GM06990 (cell line): ENCODE measurements around the gene PPP1R37.

Experiments
- DNase-seq: peaks from one replicate; pipeline ENCODE4 v3.0.0-alpha.2; 2011; ENCODE audit not compliant: insufficient read length; ENCODE audit errors: extremely low read depth
- H3K27me3 ChIP-seq: replicated peaks from 2 replicates; pipeline ENCODE4 v1.6.0; 2011; ENCODE audit warnings: low read length; ENCODE audit not compliant: control insufficient read depth, insufficient read depth
- H3K36me3 ChIP-seq: 2 replicates; pipeline ENCODE4 v1.5.1; 2011; ENCODE audit warnings: low read length; ENCODE audit not compliant: control insufficient read depth, insufficient read depth
- H3K4me3 ChIP-seq: replicated peaks from 2 replicates; pipeline ENCODE4 v1.5.1; 2011; ENCODE audit warnings: low read depth, mild to moderate bottlenecking, control low read depth, low read length
- CTCF ChIP-seq: IDR thresholded peaks from 2 replicates; pipeline ENCODE4 v1.5.1; 2011; ENCODE audit warnings: low read length, control low read depth, mild to moderate bottlenecking, inconsistent platforms; ENCODE audit not compliant: insufficient read depth, poor library complexity, severe bottlenecking

Gene PPP1R37

GRCh38 chr19:45076851-45077730, 15.9 kb upstream of the PPP1R37 start:
- DNase-seq: no peak
- Histone ChIP-seq H3K36me3 (peaks cover 6% of the 10 kb centered on the region), H3K4me3 (peak overlapping the region; percentile 97), H3K27me3 (no peaks in the 10 kb centered on the region)
- TF ChIP-seq CTCF: no peak

GRCh38 chr19:45078390-45079062, 14.5 kb upstream of the PPP1R37 start:
- Histone ChIP-seq H3K4me3 (peak overlapping the region; percentile 91), H3K36me3 (peaks cover 3% of the 10 kb centered on the region), H3K27me3 (no peaks in the 10 kb centered on the region)
- no peak for DNase-seq
- no peak for TF ChIP-seq CTCF

GRCh38 chr19:45079063-45079910, 13.7 kb upstream of the PPP1R37 start, which contains the start of gene GEMIN7:
Gene GEMIN7 (plus strand): TSS chr19:45079260. CDS start chr19:45090115, 10,855 bp downstream.
- H3K4me3 ChIP-seq: peak within 1 kb of the TSS; percentile 91
- no peaks in the 10 kb centered on the region for H3K27me3 ChIP-seq
- no peak for TF ChIP-seq CTCF
- peak; percentile 90 for DNase-seq
- peaks cover 3% of the 10 kb centered on the region for H3K36me3 ChIP-seq

GRCh38 chr19:45079911-45080370, 13.0 kb upstream of the PPP1R37 start:
- no peak for TF ChIP-seq CTCF
- Histone ChIP-seq H3K36me3 (peaks cover 3% of the 10 kb centered on the region), H3K27me3 (no peaks in the 10 kb centered on the region), H3K4me3 (peak overlapping the region; percentile 91)
- DNase-seq: no peak

- DNase-seq: no peak
- H3K36me3 ChIP-seq: peaks cover 7% of the 10 kb centered on the region
- no peak for TF ChIP-seq CTCF
- no peaks in the 10 kb centered on the region for H3K27me3 ChIP-seq
- H3K4me3 ChIP-seq: no peak overlapping the region
These were observed 10.8 kb upstream of the PPP1R37 start for GRCh38 chr19:45082170-45082569.
